HEK293 (cell line): ENCODE measurements around the gene PITRM1.
A peak's percentile ranks its signal among the peaks of the same experiment; 100 is the strongest.

Experiments used
- GLIS1 ChIP-seq: fragments of 450-650 bp; formaldehyde crosslinking; IDR thresholded peaks from 2 replicates; pipeline ENCODE4 v1.5.1; 2016; ENCODE audit warnings: missing biosample characterization, missing genetic modification characterization
- OVOL3 ChIP-seq: fragments of 450-650 bp; formaldehyde crosslinking; IDR thresholded peaks from 2 replicates; pipeline ENCODE4 v1.5.1; 2016; ENCODE audit warnings: missing biosample characterization, missing genetic modification characterization
- PATZ1 ChIP-seq: fragments of 450-650 bp; formaldehyde crosslinking; IDR thresholded peaks from 2 replicates; pipeline ENCODE4 v1.5.1; 2016; ENCODE audit warnings: missing biosample characterization, missing genetic modification characterization
- PRDM2 ChIP-seq: fragments of 450-650 bp; formaldehyde crosslinking; IDR thresholded peaks from 2 replicates; pipeline ENCODE4 v1.5.1; 2016; ENCODE audit warnings: missing biosample characterization, missing genetic modification characterization, borderline replicate concordance
- ZBTB11 ChIP-seq: fragments of 450-650 bp; formaldehyde crosslinking; conservative IDR thresholded peaks from 2 replicates; pipeline ENCODE4 v1.5.1; 2016; ENCODE audit warnings: low read depth, missing biosample characterization, missing genetic modification characterization
- ZFHX2 ChIP-seq: fragments of 450-650 bp; formaldehyde crosslinking; conservative IDR thresholded peaks from 2 replicates; pipeline ENCODE4 v1.5.1; 2016; ENCODE audit warnings: missing biosample characterization, missing genetic modification characterization
- ZFP37 ChIP-seq: fragments of 450-650 bp; formaldehyde crosslinking; IDR thresholded peaks from 2 replicates; pipeline ENCODE4 v1.5.1; 2016; ENCODE audit warnings: missing biosample characterization, missing genetic modification characterization
- ZNF19 ChIP-seq: fragments of 450-650 bp; formaldehyde crosslinking; IDR thresholded peaks from 2 replicates; pipeline ENCODE4; 2016; ENCODE audit warnings: missing biosample characterization, missing genetic modification characterization, low read depth
- ZNF354C ChIP-seq: fragments of 450-650 bp; formaldehyde crosslinking; IDR thresholded peaks from 2 replicates; pipeline ENCODE4 v1.5.1; 2016; ENCODE audit warnings: missing biosample characterization, missing genetic modification characterization, low read depth, borderline replicate concordance
- ZNF404 ChIP-seq: fragments of 450-650 bp; formaldehyde crosslinking; IDR thresholded peaks from 2 replicates; pipeline ENCODE4 v1.5.1; 2017; ENCODE audit warnings: missing biosample characterization, missing genetic modification characterization
- ZNF449 ChIP-seq: fragments of 450-650 bp; formaldehyde crosslinking; IDR thresholded peaks from 2 replicates; pipeline ENCODE4 v1.5.1; 2017; ENCODE audit warnings: missing biosample characterization, mild to moderate bottlenecking, missing genetic modification characterization, moderate library complexity
- ZNF521 ChIP-seq: fragments of 450-650 bp; formaldehyde crosslinking; IDR thresholded peaks from 2 replicates; pipeline ENCODE4 v1.5.1; 2017; ENCODE audit warnings: missing biosample characterization, mild to moderate bottlenecking, missing genetic modification characterization
- ZNF623 ChIP-seq: fragments of 450-650 bp; formaldehyde crosslinking; IDR thresholded peaks from 2 replicates; pipeline ENCODE4 v1.5.1; 2016; ENCODE audit warnings: missing biosample characterization, missing genetic modification characterization
- ZNF624 ChIP-seq: fragments of 450-650 bp; formaldehyde crosslinking; IDR thresholded peaks from 2 replicates; pipeline ENCODE4 v1.5.1; 2017; ENCODE audit warnings: missing biosample characterization, missing genetic modification characterization
- ZNF776 ChIP-seq: fragments of 450-650 bp; formaldehyde crosslinking; IDR thresholded peaks from 2 replicates; pipeline ENCODE4 v1.5.0; 2017; ENCODE audit warnings: missing biosample characterization, missing genetic modification characterization, borderline replicate concordance
- TF ChIP-seq, protein P1 (sequence below): fragments of 450-650 bp; formaldehyde crosslinking; conservative IDR thresholded peaks from 2 replicates; pipeline ENCODE4 v1.5.1; 2016; ENCODE audit warnings: low read depth, missing biosample characterization, missing genetic modification characterization
- TF ChIP-seq, protein P2 (sequence below): fragments of 450-650 bp; formaldehyde crosslinking; IDR thresholded peaks from 2 replicates; pipeline ENCODE4 v1.5.1; 2016; ENCODE audit warnings: missing biosample characterization, missing genetic modification characterization

Gene PITRM1

GRCh38 chr10:3192856-3193635 is 20.5 kb upstream of the PITRM1 start (continued):
- TF ChIP-seq PRDM2 (no peak), GLIS1 (tag by site-specific recombination) (no peak), ZNF354C (tag by site-specific recombination) (no peak), ZBTB11 (tag by site-specific recombination) (no peak), ZNF449 (tag by site-specific recombination) (peak; percentile 17; the same call in 1 of the 2 replicates), ZNF521 (tag by site-specific recombination) (no peak), ZFP37 (tag by site-specific recombination) (no peak), ZFHX2 (no peak), PATZ1 (peak; percentile 52; the same call in 1 of the 2 replicates), ZNF624 (tag by site-specific recombination) (no peak), OVOL3 (tag by site-specific recombination) (peak; percentile 43; the same call in 1 of the 2 replicates), ZNF19 (no peak), ZNF404 (tag by site-specific recombination) (no peak), ZNF776 (no peak), ZNF623 (tag by site-specific recombination) (no peak)
- TF ChIP-seq, protein P1, sequence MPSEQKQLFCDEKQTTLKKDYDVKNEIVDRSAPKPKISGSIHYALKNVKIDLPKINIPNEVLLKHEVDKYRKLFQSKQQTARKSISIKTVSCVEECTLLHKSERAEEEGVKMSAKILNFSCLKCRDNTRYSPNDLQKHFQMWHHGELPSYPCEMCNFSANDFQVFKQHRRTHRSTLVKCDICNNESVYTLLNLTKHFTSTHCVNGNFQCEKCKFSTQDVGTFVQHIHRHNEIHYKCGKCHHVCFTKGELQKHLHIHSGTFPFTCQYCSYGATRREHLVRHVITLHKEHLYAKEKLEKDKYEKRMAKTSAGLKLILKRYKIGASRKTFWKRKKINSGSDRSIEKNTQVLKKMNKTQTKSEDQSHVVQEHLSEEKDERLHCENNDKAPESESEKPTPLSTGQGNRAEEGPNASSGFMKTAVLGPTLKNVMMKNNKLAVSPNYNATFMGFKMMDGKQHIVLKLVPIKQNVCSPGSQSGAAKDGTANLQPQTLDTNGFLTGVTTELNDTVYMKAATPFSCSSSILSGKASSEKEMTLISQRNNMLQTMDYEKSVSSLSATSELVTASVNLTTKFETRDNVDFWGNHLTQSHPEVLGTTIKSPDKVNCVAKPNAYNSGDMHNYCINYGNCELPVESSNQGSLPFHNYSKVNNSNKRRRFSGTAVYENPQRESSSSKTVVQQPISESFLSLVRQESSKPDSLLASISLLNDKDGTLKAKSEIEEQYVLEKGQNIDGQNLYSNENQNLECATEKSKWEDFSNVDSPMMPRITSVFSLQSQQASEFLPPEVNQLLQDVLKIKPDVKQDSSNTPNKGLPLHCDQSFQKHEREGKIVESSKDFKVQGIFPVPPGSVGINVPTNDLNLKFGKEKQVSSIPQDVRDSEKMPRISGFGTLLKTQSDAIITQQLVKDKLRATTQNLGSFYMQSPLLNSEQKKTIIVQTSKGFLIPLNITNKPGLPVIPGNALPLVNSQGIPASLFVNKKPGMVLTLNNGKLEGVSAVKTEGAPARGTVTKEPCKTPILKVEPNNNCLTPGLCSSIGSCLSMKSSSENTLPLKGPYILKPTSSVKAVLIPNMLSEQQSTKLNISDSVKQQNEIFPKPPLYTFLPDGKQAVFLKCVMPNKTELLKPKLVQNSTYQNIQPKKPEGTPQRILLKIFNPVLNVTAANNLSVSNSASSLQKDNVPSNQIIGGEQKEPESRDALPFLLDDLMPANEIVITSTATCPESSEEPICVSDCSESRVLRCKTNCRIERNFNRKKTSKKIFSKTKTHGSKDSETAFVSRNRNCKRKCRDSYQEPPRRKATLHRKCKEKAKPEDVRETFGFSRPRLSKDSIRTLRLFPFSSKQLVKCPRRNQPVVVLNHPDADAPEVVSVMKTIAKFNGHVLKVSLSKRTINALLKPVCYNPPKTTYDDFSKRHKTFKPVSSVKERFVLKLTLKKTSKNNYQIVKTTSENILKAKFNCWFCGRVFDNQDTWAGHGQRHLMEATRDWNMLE (tag by site-specific recombination): no peak
- TF ChIP-seq, protein P2, sequence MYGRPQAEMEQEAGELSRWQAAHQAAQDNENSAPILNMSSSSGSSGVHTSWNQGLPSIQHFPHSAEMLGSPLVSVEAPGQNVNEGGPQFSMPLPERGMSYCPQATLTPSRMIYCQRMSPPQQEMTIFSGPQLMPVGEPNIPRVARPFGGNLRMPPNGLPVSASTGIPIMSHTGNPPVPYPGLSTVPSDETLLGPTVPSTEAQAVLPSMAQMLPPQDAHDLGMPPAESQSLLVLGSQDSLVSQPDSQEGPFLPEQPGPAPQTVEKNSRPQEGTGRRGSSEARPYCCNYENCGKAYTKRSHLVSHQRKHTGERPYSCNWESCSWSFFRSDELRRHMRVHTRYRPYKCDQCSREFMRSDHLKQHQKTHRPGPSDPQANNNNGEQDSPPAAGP (tag by site-specific recombination): no peak
